ELF-1 (cell line): ENCODE measurements around the gene PIK3R3.
"Not testable (repeated sequence)": the region's sequence is repeated elsewhere in the genome, so short reads cannot be mapped to it uniquely, and the experiment has no call there.

Experiments used
- DNase-seq: peaks from one replicate; pipeline ENCODE4 v3.0.0-alpha.2; 2016; ENCODE audit warnings: low read depth, low spot score

The PIK3R3 gene

DNA sequence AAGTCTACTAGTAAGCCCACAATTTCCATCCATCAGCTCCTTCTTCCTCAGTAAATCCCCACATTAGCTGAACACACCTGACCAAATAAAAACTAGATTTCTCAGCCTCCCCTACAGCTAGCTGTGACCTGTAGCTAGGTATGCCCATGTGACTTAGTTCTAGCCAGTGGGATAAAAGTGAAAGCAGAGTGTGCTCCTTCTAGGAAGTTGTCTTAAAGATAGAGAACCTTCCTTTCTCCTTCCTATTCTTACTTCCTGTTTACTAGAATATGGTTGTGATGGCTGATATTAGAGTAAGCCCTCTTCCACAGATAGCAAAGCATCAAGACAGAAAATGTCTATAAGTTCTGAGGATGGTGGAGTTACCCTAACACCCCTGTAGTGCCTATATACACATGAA is 67.0 kb downstream of the PIK3R3 start:
- no peak for DNase-seq

DNA sequence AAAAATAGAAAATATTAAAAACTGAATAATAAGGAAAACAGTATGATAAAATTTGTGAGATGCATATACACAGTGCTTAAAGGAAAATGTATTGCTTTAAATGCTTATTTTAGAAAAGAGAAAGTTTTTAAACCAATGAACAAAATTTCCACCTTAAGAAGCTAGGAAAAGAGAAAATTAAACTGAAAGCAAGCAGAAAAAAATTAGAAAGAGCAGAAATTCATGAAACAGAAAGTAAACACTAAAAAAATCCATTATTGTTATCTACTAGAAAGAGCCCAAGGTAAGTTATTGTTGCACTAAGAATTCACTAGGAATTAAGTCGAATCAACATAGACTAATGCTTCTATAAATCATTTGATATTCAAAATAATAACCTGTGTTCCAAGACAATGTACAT is 67.7 kb downstream of the PIK3R3 start:
- DNase-seq, result no peak

- DNase-seq, result no peak
Observed at GRCh38 chr1:46062651-46063319, 69.6 kb downstream of the PIK3R3 start.

- DNase-seq, result no peak
Observed at GRCh38 chr1:46061146-46061545, 71.3 kb downstream of the PIK3R3 start.

DNA sequence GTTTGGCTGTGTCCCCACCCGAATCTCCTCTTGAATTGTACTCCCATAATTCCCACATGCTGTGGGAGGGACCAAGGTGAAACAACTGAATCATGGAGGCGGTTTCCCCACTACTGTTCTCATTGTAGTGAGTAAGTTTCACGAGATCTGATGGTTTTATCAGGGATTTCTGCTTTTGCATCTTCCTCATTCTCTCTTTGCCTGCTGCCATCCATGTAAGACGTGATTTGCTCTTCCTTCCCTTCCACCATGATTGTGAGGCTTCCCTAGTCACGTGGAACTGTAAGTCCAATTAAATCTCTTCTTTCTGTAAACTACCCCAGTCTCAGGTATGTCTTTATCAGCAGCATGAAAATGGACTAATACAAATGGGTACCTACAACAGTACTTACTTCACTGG is 73.5 kb downstream of the PIK3R3 start:
- DNase-seq, result no peak

- DNase-seq, result peak; percentile 27
Observed at GRCh38 chr1:46057781-46058180, 74.6 kb downstream of the PIK3R3 start.

DNA sequence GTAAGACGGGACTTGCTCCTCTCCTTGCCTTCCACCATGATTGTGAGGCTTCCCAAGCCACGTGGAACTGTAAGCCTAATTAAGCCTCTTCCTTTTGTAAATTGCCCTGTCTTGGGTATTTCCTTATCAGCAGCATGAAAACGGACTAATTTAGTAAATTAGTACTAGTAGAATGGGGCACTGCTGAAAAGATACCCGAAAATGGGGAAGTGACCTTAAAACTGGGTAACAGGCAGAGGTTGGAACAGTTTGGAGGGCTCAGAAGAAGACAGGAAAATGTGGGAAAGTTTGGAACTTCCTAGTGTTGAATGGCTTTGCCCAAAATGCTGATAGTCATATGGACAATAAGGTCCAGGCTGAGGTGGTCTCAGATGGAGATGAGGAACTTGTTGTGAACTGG is 75.2 kb downstream of the PIK3R3 start:
- not testable (repeated sequence) for DNase-seq

- DNase-seq, result no peak
Observed at GRCh38 chr1:46056325-46056724, 76.1 kb downstream of the PIK3R3 start.

DNA sequence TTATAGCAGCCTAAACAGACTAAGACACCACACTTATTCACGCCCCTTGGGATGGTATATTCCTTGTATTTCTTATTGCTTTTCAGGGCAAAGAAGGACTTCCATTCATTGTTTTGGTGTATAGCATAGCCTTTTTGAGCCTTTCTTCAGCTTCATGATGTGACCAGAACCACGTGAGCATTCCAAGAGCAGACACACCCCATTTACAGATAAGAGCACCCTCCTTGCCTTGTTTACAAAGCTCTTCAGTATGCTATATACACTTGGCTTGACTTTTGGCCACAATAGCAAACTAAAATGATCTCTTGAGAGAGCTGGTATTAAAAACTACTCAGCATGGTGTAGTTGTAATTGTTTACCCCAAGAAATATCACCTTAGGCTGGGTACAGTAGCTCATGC is 78.7 kb downstream of the PIK3R3 start:
- DNase-seq, result no peak

DNA sequence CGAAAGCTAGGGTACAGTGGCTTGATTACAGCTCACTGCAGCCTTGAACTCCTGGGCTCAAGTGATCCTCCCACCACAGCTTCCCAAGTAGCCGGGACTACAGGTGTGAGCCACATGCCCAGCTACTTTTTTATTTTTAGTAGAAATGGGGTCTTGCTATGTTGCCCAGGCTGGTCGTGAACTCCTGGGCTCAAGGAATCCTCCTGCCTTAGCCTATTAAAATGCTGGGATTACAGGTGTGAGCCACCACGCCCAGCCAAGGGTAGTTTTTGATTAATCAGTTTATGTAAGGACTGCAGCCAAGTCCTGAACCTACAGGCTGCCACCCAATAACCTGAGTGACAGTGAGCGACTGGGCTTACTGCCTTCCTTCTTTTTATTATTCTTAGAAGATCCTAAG is 88.3 kb downstream of the PIK3R3 start:
- no peak for DNase-seq

- DNase-seq, result peak; percentile 94
Observed at GRCh38 chr1:46043458-46044017, 88.9 kb downstream of the PIK3R3 start.

DNA sequence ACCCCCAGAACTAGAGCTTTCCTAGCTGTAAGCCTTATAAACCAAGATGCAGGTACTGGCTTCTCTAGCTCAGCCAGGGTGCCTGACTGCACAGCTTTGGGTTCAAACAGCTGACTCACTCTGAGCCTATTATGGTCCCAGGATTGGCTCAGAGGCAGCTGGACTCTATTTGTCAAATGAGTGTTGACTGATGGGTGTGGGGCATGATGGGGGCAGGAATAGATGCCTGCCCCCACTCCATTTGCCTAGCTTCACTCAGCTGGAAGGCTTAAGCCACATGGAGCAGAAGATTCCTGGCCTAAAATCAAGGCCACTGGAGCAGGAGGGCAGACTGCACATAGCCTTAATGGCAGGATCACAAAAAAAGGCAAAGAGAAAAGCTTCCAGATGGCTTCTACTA is 90.5 kb downstream of the PIK3R3 start:
- DNase-seq, result no peak

DNA sequence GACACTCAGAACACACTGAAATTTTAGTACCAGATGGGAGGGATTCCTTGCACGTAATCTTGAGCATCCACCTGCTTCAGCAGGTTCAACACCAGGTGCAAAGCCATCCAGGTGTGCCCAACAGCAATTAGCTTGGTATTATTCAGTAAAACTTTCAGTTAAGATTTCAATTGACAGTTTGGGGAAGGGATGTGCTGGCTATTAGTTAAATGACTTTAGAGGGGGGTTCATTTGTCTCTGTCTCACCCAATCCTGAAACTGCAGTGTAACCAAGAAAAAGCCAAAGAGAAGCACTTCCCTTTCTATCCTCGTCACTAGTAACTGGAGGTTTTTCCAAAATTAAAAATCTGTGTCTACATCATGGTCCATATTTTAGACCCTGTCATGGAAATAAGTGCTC is 90.9 kb downstream of the PIK3R3 start:
- DNase-seq, result no peak

GRCh38 chr1:46039571-46040052 is 92.8 kb downstream of the PIK3R3 start:
- no peak for DNase-seq

DNA sequence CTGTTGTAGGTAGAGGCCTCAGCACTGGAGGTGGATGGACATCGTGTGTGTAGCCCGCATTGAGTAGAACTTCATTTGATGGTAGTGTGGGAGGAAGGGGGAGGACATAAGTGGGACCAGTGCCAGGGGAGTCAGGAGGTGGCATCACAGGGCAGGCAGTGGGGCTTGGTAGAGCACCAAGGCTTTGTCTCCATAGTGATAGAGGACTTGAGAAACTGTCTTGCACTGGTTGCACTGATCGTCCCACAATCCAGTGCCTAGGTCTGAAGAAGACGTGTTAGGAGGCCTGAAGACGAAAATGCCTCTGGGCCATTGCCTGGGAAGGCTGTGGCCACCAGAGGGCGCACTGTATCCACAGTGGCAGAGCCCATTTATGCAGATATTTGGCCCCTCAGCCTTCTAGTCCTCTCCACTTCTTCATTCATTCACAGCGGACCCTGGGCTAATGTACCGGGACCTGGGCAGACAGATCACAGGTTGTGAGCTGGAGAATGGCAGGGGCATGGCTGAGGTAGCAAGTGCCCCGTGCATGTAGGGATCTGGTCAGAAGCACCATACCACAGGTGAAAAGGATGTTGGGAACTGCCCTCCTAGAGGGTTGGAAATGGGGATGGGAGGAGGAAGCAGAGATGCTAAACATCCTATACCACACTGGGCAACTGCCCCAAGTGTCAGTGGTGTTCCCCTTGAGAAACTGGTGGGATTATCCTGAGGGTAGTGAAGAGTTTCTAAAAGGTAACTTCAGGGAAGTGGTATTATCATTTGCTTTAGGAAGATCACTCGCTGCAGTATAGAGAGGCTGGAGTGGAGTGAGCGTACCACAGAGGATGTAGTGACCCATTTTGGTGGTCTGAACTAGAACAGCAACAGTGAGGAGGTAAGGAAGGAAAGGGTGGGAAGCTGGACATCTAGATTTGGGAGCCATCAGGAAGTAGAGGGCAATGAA is 95.3 kb downstream of the PIK3R3 start:
- peak; percentile 95 for DNase-seq

DNA sequence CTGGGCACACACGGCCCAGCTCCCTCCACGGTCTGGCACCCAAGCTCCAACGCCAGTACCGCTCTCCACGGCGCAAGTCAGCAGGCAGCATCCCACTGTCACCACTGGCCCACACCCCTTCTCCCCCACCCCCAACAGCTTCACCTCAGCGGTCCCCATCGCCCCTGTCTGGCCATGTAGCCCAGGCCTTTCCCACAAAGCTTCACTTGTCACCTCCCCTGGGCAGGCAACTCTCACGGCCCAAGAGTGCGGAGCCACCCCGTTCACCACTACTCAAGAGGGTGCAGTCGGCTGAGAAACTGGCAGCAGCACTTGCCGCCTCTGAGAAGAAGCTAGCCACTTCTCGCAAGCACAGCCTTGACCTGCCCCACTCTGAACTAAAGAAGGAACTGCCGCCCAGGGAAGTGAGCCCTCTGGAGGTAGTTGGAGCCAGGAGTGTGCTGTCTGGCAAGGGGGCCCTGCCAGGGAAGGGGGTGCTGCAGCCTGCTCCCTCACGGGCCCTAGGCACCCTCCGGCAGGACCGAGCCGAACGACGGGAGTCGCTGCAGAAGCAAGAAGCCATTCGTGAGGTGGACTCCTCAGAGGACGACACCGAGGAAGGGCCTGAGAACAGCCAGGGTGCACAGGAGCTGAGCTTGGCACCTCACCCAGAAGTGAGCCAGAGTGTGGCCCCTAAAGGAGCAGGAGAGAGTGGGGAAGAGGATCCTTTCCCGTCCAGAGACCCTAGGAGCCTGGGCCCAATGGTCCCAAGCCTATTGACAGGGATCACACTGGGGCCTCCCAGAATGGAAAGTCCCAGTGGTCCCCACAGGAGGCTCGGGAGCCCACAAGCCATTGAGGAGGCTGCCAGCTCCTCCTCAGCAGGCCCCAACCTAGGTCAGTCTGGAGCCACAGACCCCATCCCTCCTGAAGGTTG is 97.6 kb downstream of the PIK3R3 start:
- DNase-seq, result no peak

DNA sequence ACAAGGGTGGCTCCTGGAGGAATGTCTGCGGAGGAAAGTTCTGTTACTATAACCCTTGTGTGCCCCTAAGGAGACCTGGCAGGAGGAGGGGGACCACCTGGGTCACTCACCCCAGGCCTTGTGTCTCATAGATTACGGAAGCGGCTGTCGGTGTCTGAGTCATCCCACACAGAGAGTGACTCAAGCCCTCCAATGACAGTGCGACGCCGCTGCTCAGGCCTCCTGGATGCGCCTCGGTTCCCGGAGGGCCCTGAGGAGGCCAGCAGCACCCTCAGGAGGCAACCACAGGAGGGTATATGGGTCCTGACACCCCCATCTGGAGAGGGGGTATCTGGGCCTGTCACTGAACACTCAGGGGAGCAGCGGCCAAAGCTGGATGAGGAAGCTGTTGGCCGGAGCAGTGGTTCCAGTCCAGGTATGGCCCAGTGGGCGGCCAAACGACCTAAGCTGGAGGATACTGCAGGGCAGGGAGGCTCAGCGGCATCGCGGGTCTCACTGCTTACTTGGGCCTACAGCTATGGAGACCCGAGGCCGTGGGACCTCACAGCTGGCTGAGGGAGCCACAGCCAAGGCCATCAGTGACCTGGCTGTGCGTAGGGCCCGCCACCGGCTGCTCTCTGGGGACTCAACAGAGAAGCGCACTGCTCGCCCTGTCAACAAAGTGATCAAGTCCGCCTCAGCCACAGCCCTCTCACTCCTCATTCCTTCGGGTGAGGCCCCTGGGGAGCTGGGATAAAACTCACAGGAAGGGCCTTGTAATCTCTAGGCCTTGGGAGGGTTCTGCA is 101.4 kb downstream of the PIK3R3 start:
- no peak for DNase-seq

DNA sequence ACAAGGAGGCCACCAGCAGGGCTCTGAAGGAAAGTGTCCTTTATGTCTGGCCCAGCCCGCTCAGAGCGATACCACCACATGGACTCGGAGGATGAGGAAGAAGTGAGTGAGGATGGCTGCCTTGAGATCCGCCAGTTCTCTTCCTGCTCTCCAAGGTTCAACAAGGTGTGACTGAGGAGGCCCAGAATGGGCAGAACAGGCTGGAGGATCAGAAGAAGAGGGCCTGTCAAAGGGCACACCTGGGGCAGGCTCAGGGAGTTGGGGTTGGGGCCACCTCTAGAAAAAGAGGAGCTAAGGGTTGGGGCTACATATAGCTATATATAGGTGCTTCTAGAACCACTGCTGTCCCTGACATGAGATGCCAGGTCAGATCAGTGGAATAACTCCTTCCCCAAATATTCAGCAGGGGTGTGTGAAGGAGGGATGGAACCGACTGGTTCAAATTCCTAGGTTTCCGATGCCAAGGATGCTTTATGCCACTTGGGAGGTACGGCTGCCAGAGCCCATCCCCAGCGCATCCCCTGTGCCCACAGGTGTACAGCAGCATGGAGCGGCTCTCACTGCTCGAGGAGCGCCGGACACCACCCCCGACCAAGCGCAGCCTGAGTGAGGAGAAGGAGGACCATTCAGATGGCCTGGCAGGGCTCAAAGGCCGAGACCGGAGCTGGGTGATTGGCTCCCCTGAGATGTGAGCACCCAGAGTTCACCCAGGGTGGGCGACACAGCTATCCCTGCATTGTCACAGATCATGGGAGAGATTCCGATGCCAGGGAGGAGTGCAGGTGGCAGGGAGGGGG is 102.2 kb downstream of the PIK3R3 start:
- no peak for DNase-seq

DNA sequence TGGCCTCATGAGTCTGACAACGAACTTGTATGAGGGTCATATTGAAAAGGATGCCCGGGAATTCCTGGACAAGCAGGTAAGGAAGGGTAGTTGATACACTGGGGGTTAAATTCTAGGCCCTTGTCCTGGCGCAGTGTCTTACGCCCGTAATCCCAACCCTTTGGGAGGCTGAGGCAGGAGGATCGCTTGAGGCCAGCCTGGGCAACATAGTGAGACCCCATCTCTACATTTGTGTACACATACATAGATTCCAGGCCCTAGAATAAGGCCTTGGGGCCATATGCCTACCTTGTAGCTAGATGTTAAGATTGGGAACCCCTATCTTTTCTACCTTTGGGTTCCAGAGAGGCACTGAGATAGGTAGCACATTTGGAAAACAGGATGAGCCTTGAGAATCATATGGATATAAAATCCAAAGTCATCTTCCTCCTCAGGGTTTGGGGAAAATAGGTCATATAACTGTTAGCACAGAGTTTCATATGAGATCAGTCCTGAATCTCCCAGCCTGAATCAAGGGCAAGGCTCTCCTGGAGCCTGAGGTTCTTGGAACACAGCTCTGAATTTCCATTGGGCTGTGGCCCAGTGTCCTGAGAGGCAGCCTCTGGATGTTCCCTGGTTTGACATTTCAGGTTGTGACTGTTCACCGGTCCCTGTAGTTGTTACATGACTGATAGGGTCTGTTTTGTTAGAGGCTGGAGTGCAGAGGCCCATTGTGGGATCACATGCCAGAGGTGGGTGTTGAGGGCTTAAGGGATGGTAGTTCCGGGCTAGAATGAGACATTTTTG is 104.4 kb downstream of the PIK3R3 start:
- DNase-seq, result no peak
